ENCODE measurements around the gene CTSH. TPM values are rescaled to one million over a fixed set of nuclear protein-coding genes. Genes with fewer than 3 reads are reported as not detected.

CTSH gene
- total and polyA plus RNA-seq, 2 of the 13 experiments (the other 11 are each of a cell fraction or from before 2014, with no cell fraction given): 265 to 653 TPM

- CTCF ChIA-PET (ENCODE audit: low intra/inter-chr PET ratio, low total read pairs): no interaction called here
- H3K4me1 ChIP-seq (ENCODE audit: insufficient read depth, low read length): peaks cover 80% of the 10 kb centered on the region
- in situ Hi-C loops (cut with HindIII; ENCODE audit: extremely low pct_ligation_motif_present, low pct_unique_long_range_greater_than_20kb): loop anchor here (5.0 kb wide), 1 partner anchor 58 kb away; no protein-coding TSS in a partner anchor
- ATAC-seq (no peak), DNase-seq (ENCODE audit: low spot score) (no peak), FAIRE-seq (no peak)
- 0% methylated on average over 1 of the region's 1 CpG for WGBS (ENCODE audit: low lambda C conversion rate)
- no TSS peak for BruUV-seq (replicated peaks)
- H4K20me1 ChIP-seq (ENCODE audit: insufficient read depth, low read length): no peaks in the 10 kb centered on the region
- H3K9ac ChIP-seq (ENCODE audit: insufficient read depth, low read depth, low read length): no peak overlapping the region
- H3K9me3 ChIP-seq (ENCODE audit: low read length): no peaks in the 10 kb centered on the region
- no peaks in the 10 kb centered on the region for H3K36me3 ChIP-seq (replicated peaks in 1 of 2; ENCODE audit: control insufficient read depth in 1 of 2, insufficient read depth in 2 of 2, low read length in 2 of 2)
- no peak overlapping the region for H2AFZ ChIP-seq (ENCODE audit: low read length)
- H3K27me3 ChIP-seq (ENCODE audit: control insufficient read depth in 1 of 2, insufficient read depth in 2 of 2, low read length in 2 of 2): no peaks in the 10 kb centered on the region; a peak in 2 of 5 replicates
- no peak overlapping the region for H3K4me2 ChIP-seq (ENCODE audit: low read depth, low read length)
- no peak overlapping the region for H3K4me3 ChIP-seq (replicated peaks in 1 of 3; ENCODE audit: insufficient read depth in 1 of 3, low read depth in 2 of 3, low read length in 3 of 3)
- H3K79me2 ChIP-seq (ENCODE audit: insufficient read depth, low read length): peaks cover 2% of the 10 kb centered on the region
- intact Hi-C loops (cut with micrococcal nuclease; ENCODE audit: unreplicated experiment): loop anchor here (10.0 kb wide), 1 partner anchor 45 kb away; no protein-coding TSS in a partner anchor
- POLR2A ChIA-PET: interaction anchor here (1.5 to 1.6 kb wide), 2 partner anchors 11 to 39 kb away, joined by 4 to 6 read pairs; no protein-coding TSS in a partner anchor
- TF ChIP-seq RORA (CRISPR knock-in tag; IDR thresholded peaks at IDR 0.05) (no peak), DZIP1 (CRISPR knock-in tag; IDR thresholded peaks at IDR 0.05) (no peak), YY1 (IDR thresholded peaks at IDR 0.05; ENCODE audit: insufficient read depth, insufficient replicate concordance, low read depth, low read length) (no peak), KAT2B (IDR thresholded peaks at IDR 0.05; ENCODE audit: borderline replicate concordance, low read depth, low read length) (no peak), KLF6 (CRISPR knock-in tag; IDR thresholded peaks at IDR 0.05) (no peak), ZNF20 (CRISPR knock-in tag; IDR thresholded peaks at IDR 0.05) (no peak), ZNF589 (CRISPR knock-in tag; conservative IDR thresholded peaks at IDR 0.05) (no peak), ATRX (CRISPR knock-in tag; IDR thresholded peaks at IDR 0.05; ENCODE audit: borderline replicate concordance) (no peak), CEBPB (IDR thresholded peaks at IDR 0.05; ENCODE audit: borderline replicate concordance, low read depth, low read length) (no peak), PHF20 (CRISPR knock-in tag; IDR thresholded peaks at IDR 0.05) (no peak), NBN (conservative IDR thresholded peaks at IDR 0.05) (no peak), YEATS2 (CRISPR knock-in tag; IDR thresholded peaks at IDR 0.05; ENCODE audit: borderline replicate concordance) (no peak), E2F2 (CRISPR knock-in tag; IDR thresholded peaks at IDR 0.05; ENCODE audit: borderline replicate concordance) (no peak), SNAPC5 (CRISPR knock-in tag; IDR thresholded peaks at IDR 0.05; ENCODE audit: borderline replicate concordance) (no peak)
- no peak overlapping the region for H3K27ac ChIP-seq (ENCODE audit: extremely low read length, insufficient read depth, low read length)
Observed at GRCh38 chr15:78949461-78949860, 4.6 kb upstream of the CTSH start.
